Neural progenitor cell (in vitro differentiated cells): ENCODE results near the gene CD14.

Experiments used
- CTCF ChIP-seq: fragments of 200-600 bp; sonication (generic); IDR thresholded peaks from 2 replicates; pipeline ENCODE4 v1.5.1; 2017; ENCODE audit warnings: antibody characterized with exemption, mild to moderate bottlenecking
- EZH2 ChIP-seq: fragments of 200-600 bp; sonication (generic); IDR thresholded peaks from 2 replicates; pipeline ENCODE4 v1.6.1; 2017; ENCODE audit warnings: antibody characterized with exemption, mild to moderate bottlenecking, moderate library complexity
- EZH2phosphoT487 ChIP-seq: fragments of 200-600 bp; sonication (generic); IDR thresholded peaks from 2 replicates; pipeline ENCODE4 v1.6.1; 2017; ENCODE audit warnings: antibody characterized with exemption

- TF ChIP-seq CTCF, result no peak
- no peak for TF ChIP-seq EZH2
- TF ChIP-seq EZH2phosphoT487, result no peak
Observed at GRCh38 chr5:140596321-140596741, 36.6 kb downstream of the CD14 start.
